ENCODE measurements around the gene SERINC5.
"Not testable (repeated sequence)": the region's sequence is repeated elsewhere in the genome, so short reads cannot be mapped to it uniquely, and the experiment has no call there.

The SERINC5 gene

GRCh38 chr5:80225189-80225933 lies 30.5 kb downstream of the SERINC5 start:
- DNase-seq = no peak

GRCh38 chr5:80223561-80223960 lies 32.3 kb downstream of the SERINC5 start:
- DNase-seq = no peak

DNA sequence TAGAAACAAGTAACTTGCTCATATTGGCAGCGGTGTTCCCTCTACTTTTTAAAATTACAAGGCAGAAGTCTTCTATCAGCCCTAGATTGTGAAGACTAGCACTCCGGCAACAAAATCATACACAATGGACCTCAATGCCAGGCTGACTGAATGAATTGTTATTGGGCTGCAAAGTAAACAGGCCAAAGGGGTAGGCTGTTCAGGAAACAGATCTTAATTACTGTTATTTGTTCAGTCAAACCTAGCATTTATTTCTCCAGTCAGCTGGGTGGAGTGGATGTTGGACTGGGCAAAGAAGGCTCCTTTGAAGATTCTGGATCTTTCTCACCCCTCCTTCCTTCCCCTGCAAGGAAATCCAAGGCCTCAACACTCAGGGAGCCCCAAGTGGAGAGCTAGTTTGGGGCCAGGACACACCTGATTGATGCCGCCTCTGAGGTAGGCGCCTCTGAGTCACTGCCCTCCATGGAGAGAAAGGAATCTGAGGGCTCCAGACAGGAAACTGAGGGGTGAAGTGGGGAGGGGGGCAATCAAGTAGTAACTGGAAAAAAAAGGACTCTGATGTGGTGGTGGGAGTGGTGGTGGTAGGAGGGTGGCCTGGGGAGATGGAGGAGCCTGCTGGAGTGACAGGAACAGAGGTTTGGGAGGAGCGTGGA lies 35.5 kb downstream of the SERINC5 start:
- no peak for DNase-seq

DNA sequence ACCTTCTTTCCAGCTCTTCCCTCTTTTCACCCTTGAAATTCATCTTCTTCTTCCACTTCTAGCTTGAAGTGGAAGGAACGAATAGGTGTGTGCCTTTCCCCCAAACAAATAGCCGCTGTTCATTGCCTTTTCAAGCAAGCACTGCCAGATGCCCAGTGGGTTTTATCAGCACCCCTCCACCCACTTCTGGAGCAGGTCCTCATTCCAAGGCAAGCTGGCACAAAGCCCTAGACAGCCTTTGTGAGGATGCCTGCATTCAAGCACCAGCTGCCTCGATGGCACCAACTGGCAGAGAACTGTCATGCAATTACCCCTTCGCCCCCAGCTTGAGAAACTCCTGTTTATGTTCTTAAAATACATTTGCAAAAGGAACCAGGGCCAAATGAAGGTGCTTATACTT lies 36.5 kb downstream of the SERINC5 start:
- no peak for DNase-seq

- DNase-seq = no peak
Observed at GRCh38 chr5:80217667-80218066, 38.2 kb downstream of the SERINC5 start.

- peak; percentile 63 for DNase-seq
Observed at GRCh38 chr5:80216753-80217596, 38.9 kb downstream of the SERINC5 start.

GRCh38 chr5:80216096-80216495 lies 39.8 kb downstream of the SERINC5 start:
- DNase-seq = no peak

GRCh38 chr5:80215523-80215922 lies 40.3 kb downstream of the SERINC5 start:
- DNase-seq = no peak

DNA sequence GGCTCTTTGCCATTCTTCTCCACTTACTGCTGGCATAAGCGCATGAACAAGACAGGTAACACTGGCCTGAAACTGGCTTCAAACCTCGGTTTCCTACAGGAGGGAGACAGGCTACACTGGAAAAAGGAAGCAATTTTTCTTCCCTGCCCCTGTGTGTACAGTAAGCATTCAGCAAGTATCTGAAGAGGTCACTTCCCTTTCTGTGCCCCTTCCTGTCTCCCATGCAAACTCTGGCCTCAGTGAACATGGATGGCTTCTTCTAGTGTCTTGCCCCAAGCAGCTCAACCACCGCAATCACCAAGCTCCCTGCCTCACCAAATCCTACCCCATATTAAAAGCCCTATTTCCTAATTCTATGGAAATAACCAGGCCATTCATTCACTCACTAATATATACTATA lies 42.4 kb downstream of the SERINC5 start:
- no peak for DNase-seq

GRCh38 chr5:80212171-80212667 lies 43.6 kb downstream of the SERINC5 start:
- no peak for DNase-seq

- DNase-seq = no peak
Observed at GRCh38 chr5:80211327-80211726, 44.5 kb downstream of the SERINC5 start.

DNA sequence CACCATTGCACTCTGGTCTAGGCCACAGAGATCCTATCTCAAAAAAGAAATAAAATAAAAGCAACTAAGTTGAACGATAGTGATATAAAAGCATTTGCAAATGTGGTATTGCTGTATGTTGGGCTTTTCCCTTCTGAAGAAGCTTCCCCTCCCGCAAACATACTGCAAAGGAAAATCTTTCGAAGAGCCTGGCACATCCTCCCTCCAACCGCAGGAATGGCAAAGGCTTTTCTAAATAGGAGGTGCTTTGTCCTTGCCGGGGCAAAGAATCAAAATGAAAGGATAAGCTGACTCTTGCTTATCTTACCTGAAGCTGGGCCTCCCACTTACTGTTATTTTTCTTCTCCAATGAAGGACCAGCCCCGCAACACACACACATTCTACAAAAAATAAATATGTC lies 45.8 kb downstream of the SERINC5 start:
- no peak for DNase-seq

- no peak for DNase-seq
Observed at GRCh38 chr5:80208381-80208780, 47.5 kb downstream of the SERINC5 start.

GRCh38 chr5:80207832-80208231 lies 48.0 kb downstream of the SERINC5 start:
- DNase-seq = no peak

- DNase-seq = no peak
Observed at GRCh38 chr5:80206282-80206681, 49.6 kb downstream of the SERINC5 start.

GRCh38 chr5:80205846-80206245 lies 50.0 kb downstream of the SERINC5 start:
- DNase-seq = no peak

GRCh38 chr5:80204808-80205614 lies 50.8 kb downstream of the SERINC5 start:
- no peak for DNase-seq

GRCh38 chr5:80201763-80202162 lies 54.1 kb downstream of the SERINC5 start:
- DNase-seq = not testable (repeated sequence)

- no peak for DNase-seq
Observed at GRCh38 chr5:80198920-80199319, 56.9 kb downstream of the SERINC5 start.

GRCh38 chr5:80198399-80198798 lies 57.4 kb downstream of the SERINC5 start:
- no peak for DNase-seq

- DNase-seq = no peak
Observed at GRCh38 chr5:80195837-80196400, 59.9 kb downstream of the SERINC5 start.

DNA sequence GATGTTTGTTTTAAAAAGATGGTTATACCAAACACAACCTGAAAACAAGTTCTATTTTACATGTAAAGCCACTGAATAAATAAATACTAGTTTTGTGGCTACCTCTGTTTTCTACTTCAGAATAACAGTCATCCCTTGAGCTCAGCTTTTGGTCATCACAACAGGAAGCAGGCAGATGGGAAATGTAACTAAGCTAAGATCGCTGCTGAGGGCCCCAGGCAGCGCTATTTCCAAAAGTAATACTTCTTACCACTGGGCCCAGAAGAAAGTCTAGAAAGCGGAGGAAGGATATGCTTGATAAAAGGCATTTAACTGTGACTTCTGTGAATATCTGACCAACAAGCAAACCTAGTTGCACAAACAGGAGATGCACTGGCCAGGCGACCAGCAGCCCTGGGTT lies 61.4 kb downstream of the SERINC5 start:
- DNase-seq = no peak

Data from NCI-H2107 (cell line).